H9 (cell line): ENCODE data around the gene CNNM1. TPM values are rescaled to one million over a fixed set of nuclear protein-coding genes. Genes with fewer than 3 reads are reported as not detected.

Experiments used
- DNase-seq: peaks from one replicate; pipeline ENCODE4 v3.0.0-alpha.2; 2017
- H2AFZ ChIP-seq: one replicate; pipeline ENCODE4 v1.6.1; 2013; ENCODE audit warnings: mild to moderate bottlenecking, low read length, control low read depth, moderate library complexity
- H2AK5ac ChIP-seq: 2 replicates; pipeline ENCODE4 v1.6.1; 2013; ENCODE audit warnings: low read length, control low read depth, mixed read lengths; ENCODE audit not compliant: insufficient read length
- H2BK120ac ChIP-seq: one replicate; pipeline ENCODE4 v1.6.1; 2013; ENCODE audit warnings: low read depth, mild to moderate bottlenecking, low read length, control low read depth, inconsistent platforms; ENCODE audit not compliant: poor library complexity, severe bottlenecking
- H2BK12ac ChIP-seq: 2 replicates; pipeline ENCODE4 v1.6.1; 2013; ENCODE audit warnings: low read length, control low read depth, mixed read lengths, low read depth; ENCODE audit not compliant: insufficient read length
- H2BK15ac ChIP-seq: 2 replicates; pipeline ENCODE4 v1.6.1; 2013; ENCODE audit warnings: low read depth, low read length, control low read depth
- H2BK20ac ChIP-seq: one replicate; pipeline ENCODE4 v1.6.1; 2013; ENCODE audit warnings: low read depth, mild to moderate bottlenecking, low read length, control low read depth, inconsistent platforms; ENCODE audit not compliant: poor library complexity, severe bottlenecking
- H2BK5ac ChIP-seq: 2 replicates; pipeline ENCODE4 v1.6.1; 2013; ENCODE audit warnings: low read length, control low read depth, mixed read lengths; ENCODE audit not compliant: insufficient read length
- H3K14ac ChIP-seq: 2 replicates; pipeline ENCODE4 v1.6.1; 2013; ENCODE audit warnings: low read length, control low read depth; ENCODE audit not compliant: insufficient read depth
- H3K18ac ChIP-seq: 2 replicates; pipeline ENCODE4 v1.6.1; 2013; ENCODE audit warnings: low read depth, mild to moderate bottlenecking, mixed read lengths, low read length, control low read depth; ENCODE audit not compliant: insufficient read length
- H3K23ac ChIP-seq: 2 replicates; pipeline ENCODE4 v1.6.1; 2013; ENCODE audit warnings: low read length, control low read depth, mixed read lengths, low read depth; ENCODE audit not compliant: insufficient read length
- H3K23me2 ChIP-seq: 2 replicates; pipeline ENCODE4 v1.6.1; 2013; ENCODE audit warnings: low read depth, mild to moderate bottlenecking, mixed read lengths, low read length, control low read depth; ENCODE audit not compliant: insufficient read length, poor library complexity, severe bottlenecking
- H3K27ac ChIP-seq: 2 replicates; pipeline ENCODE4 v1.5.1; 2013; ENCODE audit warnings: low read length, control low read depth, mixed read lengths, low read depth; ENCODE audit not compliant: insufficient read length
- H3K27me3 ChIP-seq: 2 replicates; pipeline ENCODE4 v1.6.1; 2013; ENCODE audit warnings: low read length, control low read depth, inconsistent platforms; ENCODE audit not compliant: insufficient read depth
- H3K4ac ChIP-seq: 2 replicates; pipeline ENCODE4 v1.6.1; 2013; ENCODE audit warnings: low read depth, mild to moderate bottlenecking, control low read depth, inconsistent platforms, low read length, moderate library complexity
- H3K4me1 ChIP-seq: 2 replicates; pipeline ENCODE4 v1.6.1; 2013; ENCODE audit warnings: low read length, control low read depth, inconsistent platforms; ENCODE audit not compliant: insufficient read depth
- H3K4me2 ChIP-seq: 2 replicates; pipeline ENCODE4 v1.6.1; 2013; ENCODE audit warnings: low read length, control low read depth, mixed read lengths; ENCODE audit not compliant: insufficient read length, insufficient read depth
- H3K56ac ChIP-seq: 2 replicates; pipeline ENCODE4 v1.6.1; 2013; ENCODE audit warnings: low read depth, mild to moderate bottlenecking, mixed read lengths, low read length, control low read depth; ENCODE audit not compliant: insufficient read length
- H3K79me1 ChIP-seq: 2 replicates; pipeline ENCODE4 v1.6.1; 2013; ENCODE audit warnings: low read depth, mild to moderate bottlenecking, moderate library complexity, low read length, control low read depth, inconsistent platforms; ENCODE audit not compliant: insufficient read depth, poor library complexity, severe bottlenecking
- H3K79me2 ChIP-seq: 2 replicates; pipeline ENCODE4 v1.6.1; 2013; ENCODE audit warnings: low read length, control low read depth, inconsistent platforms; ENCODE audit not compliant: insufficient read depth
- H3K9ac ChIP-seq: 2 replicates; pipeline ENCODE4 v1.6.1; 2013; ENCODE audit warnings: low read length, control low read depth, mixed read lengths; ENCODE audit not compliant: insufficient read length; ENCODE audit errors: extremely low read depth
- H3K9me3 ChIP-seq: one replicate; pipeline ENCODE4 v1.6.1; 2013; ENCODE audit warnings: low read depth, low read length, inconsistent platforms; ENCODE audit not compliant: control insufficient read depth
- H3T11ph ChIP-seq: one replicate; pipeline ENCODE4 v1.6.1; 2013; ENCODE audit warnings: mild to moderate bottlenecking, low read length, control low read depth, inconsistent platforms
- H4K20me1 ChIP-seq: one replicate; pipeline ENCODE4 v1.6.1; 2013; ENCODE audit not compliant: control insufficient read depth, insufficient read length, insufficient read depth
- H4K5ac ChIP-seq: 2 replicates; pipeline ENCODE4 v1.6.1; 2013; ENCODE audit warnings: low read depth, mild to moderate bottlenecking, mixed read lengths, low read length, control low read depth; ENCODE audit not compliant: insufficient read length
- H4K8ac ChIP-seq: replicated peaks from 2 replicates; pipeline ENCODE4 v1.6.1; 2013; ENCODE audit warnings: low read length, control low read depth, mixed read lengths, low read depth; ENCODE audit not compliant: insufficient read length
- H4K91ac ChIP-seq: 2 replicates; pipeline ENCODE4 v1.6.1; 2013; ENCODE audit warnings: low read depth, mild to moderate bottlenecking, moderate library complexity, mixed read lengths, low read length, control low read depth; ENCODE audit not compliant: insufficient read length
- H3K27ac Mint-ChIP-seq, 3 experiments: 2 replicates in 2 of 3; 3 replicates in 1 of 3; pipeline ENCODE4 v1.8.0; 2020 to 2021; ENCODE audit warnings: mixed read lengths in 3 of 3, mild to moderate bottlenecking in 1 of 3, moderate library complexity in 1 of 3
- H3K27me3 Mint-ChIP-seq: 2 replicates; pipeline ENCODE4 v1.8.0; 2021; ENCODE audit warnings: low read depth, mild to moderate bottlenecking, moderate library complexity, mixed read lengths
- H3K36me3 Mint-ChIP-seq, 3 experiments: 2 replicates in 2 of 3; 3 replicates in 1 of 3; pipeline ENCODE4 v1.8.0; 2020 to 2021; ENCODE audit warnings: low read depth in 3 of 3, mixed read lengths in 3 of 3; ENCODE audit not compliant: insufficient read depth in 1 of 3
- H3K4me1 Mint-ChIP-seq, 2 experiments: 2 replicates each; pipeline ENCODE4 v1.8.0; 2020; ENCODE audit warnings: mixed read lengths in 2 of 2
- H3K4me3 Mint-ChIP-seq, 2 experiments: 2 replicates in 1 of 2; 3 replicates in 1 of 2; pipeline ENCODE4 v1.8.0; 2020 to 2021; ENCODE audit warnings: mild to moderate bottlenecking in 2 of 2, mixed read lengths in 2 of 2, moderate library complexity in 1 of 2
- H3K9me3 Mint-ChIP-seq, 2 experiments: 2 replicates in 1 of 2; 3 replicates in 1 of 2; pipeline ENCODE4 v1.8.0; 2020; ENCODE audit warnings: mild to moderate bottlenecking in 2 of 2, mixed read lengths in 2 of 2, moderate library complexity in 1 of 2
- CTCF ChIP-seq: fragments of 200-600 bp; sonication (generic); conservative IDR thresholded peaks from 3 replicates; pipeline ENCODE4 v1.8.0; 2021; ENCODE audit warnings: antibody characterized with exemption, mild to moderate bottlenecking
- whole genome bisulfite sequencing: extraction: QIAGEN DNeasy Blood & Tissue Kit; methylation state at CpG from one replicate; pipeline ENCODE4 v1.1.7; 2013; ENCODE audit warnings: missing lambda C conversion rate, low lambda C conversion rate, mixed read lengths; ENCODE audit not compliant: insufficient read length; ENCODE audit errors: extremely low coverage; 5-methylcytosine and 5-hydroxymethylcytosine counted together
- total RNA-seq: library from RNA; stranded (reverse); gene quantifications from 2 replicates; pipeline ENCODE4 v1.2.1, GENCODE V29; 2021

Gene CNNM1
- total RNA-seq, 1 experiment from 2014 or later: 0.35 TPM

GRCh38 chr10:99425204-99425603 lies 96.0 kb downstream of the CNNM1 start:
- Histone ChIP-seq H3K4me2 (no peak overlapping the region), H3K4ac (no peak overlapping the region), H3K9ac (no peak overlapping the region), H2BK20ac (no peak overlapping the region), H4K5ac (no peak overlapping the region), H3K56ac (no peak overlapping the region), H2BK12ac (no peak overlapping the region), H3K9me3 (no peaks in the 10 kb centered on the region), H3K27me3 (no peaks in the 10 kb centered on the region), H2BK120ac (no peak overlapping the region), H4K20me1 (no peaks in the 10 kb centered on the region), H4K91ac (no peak overlapping the region), H2BK15ac (no peak overlapping the region), H2BK5ac (no peak overlapping the region), H3K23ac (no peak overlapping the region), H3K79me2 (peaks cover 6% of the 10 kb centered on the region; the same call in 1 of the 2 replicates), H3K4me1 (no peaks in the 10 kb centered on the region; the same call in 1 of the 2 replicates), H3T11ph (no peak overlapping the region), H4K8ac (no peak overlapping the region), H3K18ac (no peak overlapping the region), H2AFZ (no peak overlapping the region), H2AK5ac (no peak overlapping the region), H3K14ac (no peak overlapping the region), H3K23me2 (peaks cover 7% of the 10 kb centered on the region), H3K27ac (no peak overlapping the region), H3K79me1 (peaks cover 10% of the 10 kb centered on the region)
- Mint-ChIP-seq H3K36me3 (peaks cover 4 to 20% (median 14%) of the 10 kb centered on the region in 3 experiments; a peak in 5 of 7 replicates), H3K4me3 (no peak overlapping the region), H3K27me3 (no peaks in the 10 kb centered on the region), H3K4me1 (peaks cover 6 to 21% of the 10 kb centered on the region in 2 experiments), H3K27ac (no peak overlapping the region; a peak in 1 of 7 replicates), H3K9me3 (no peaks in the 10 kb centered on the region)
- WGBS: no CpG with 5 or more reads among the region's 1 CpG
- no peak for TF ChIP-seq CTCF
- DNase-seq: no peak
